ENCODE measurements around the gene MED26. TPM values are rescaled to one million over a fixed set of nuclear protein-coding genes. Genes with fewer than 3 reads are reported as not detected.

MED26 gene
- total and polyA plus RNA-seq, 2 of the 8 experiments (the other 6 are each of a cell fraction or from before 2014, with no cell fraction given) = 5.3 to 10.7 TPM

- Histone ChIP-seq H3K56ac (replicated peaks; ENCODE audit: insufficient read length, low read depth, low read length) (no peak overlapping the region), H3K18ac (ENCODE audit: extremely low read depth, low read length) (no peak overlapping the region), H3K23ac (ENCODE audit: insufficient read length) (no peak overlapping the region), H3K4ac (replicated peaks; ENCODE audit: insufficient read length, low read depth, low read length) (no peak overlapping the region), H3K36me3 (ENCODE audit: control insufficient read depth in 2 of 4, insufficient read depth in 4 of 4, low read length in 3 of 4) (peaks cover 36 to 75% (median 72%) of the 10 kb centered on the region in 4 experiments), H3K4me3 (ENCODE audit: extremely low read depth in 1 of 4, insufficient read depth in 2 of 4, low read depth in 3 of 4, low read length in 4 of 4) (no peak overlapping the region), H2AFZ (ENCODE audit: low read length) (no peak overlapping the region), H2BK12ac (ENCODE audit: low read depth, low read length) (no peak overlapping the region), H3K9ac (replicated peaks in 1 of 4; ENCODE audit: extremely low read depth in 1 of 4, low read depth in 3 of 4, low read length in 3 of 4) (no peak overlapping the region), H3K79me2 (ENCODE audit: control insufficient read depth in 1 of 2, insufficient read depth in 2 of 2, low read length in 2 of 2) (peaks cover under 1 to 18% of the 10 kb centered on the region in 2 experiments), H3K27ac (ENCODE audit: low read depth, low read length) (no peak overlapping the region), H2BK5ac (ENCODE audit: low read depth, low read length) (no peak overlapping the region; the same call in 1 of the 2 replicates), H3K4me1 (replicated peaks in 1 of 4; ENCODE audit: control insufficient read depth in 3 of 4, insufficient read depth in 4 of 4, low read length in 3 of 4) (no peaks in the 10 kb centered on the region), H3K79me1 (ENCODE audit: low read depth, low read length) (peaks cover 12% of the 10 kb centered on the region), H2AK5ac (ENCODE audit: low read depth, low read length) (no peak overlapping the region), H4K5ac (ENCODE audit: insufficient read length, low read depth, low read length) (no peak overlapping the region), H3K27me3 (replicated peaks in 1 of 4; ENCODE audit: control insufficient read depth in 3 of 4, extremely low read depth in 1 of 4, insufficient read depth in 3 of 4, low read length in 3 of 4) (no peaks in the 10 kb centered on the region), H3K23me2 (ENCODE audit: low read depth, low read length) (no peaks in the 10 kb centered on the region), H3K9me3 (ENCODE audit: insufficient read depth in 2 of 2, low read depth in 1 of 2, low read length in 1 of 2) (no peaks in the 10 kb centered on the region), H3K4me2 (ENCODE audit: insufficient read depth in 1 of 2, low read depth in 2 of 2, low read length in 2 of 2) (no peak overlapping the region), H3K14ac (ENCODE audit: insufficient read length) (no peak overlapping the region), H2BK20ac (ENCODE audit: low read length) (no peak overlapping the region), H4K8ac (ENCODE audit: extremely low read depth, insufficient read depth, low read length) (no peak overlapping the region; the same call in 1 of the 2 replicates), H4K20me1 (replicated peaks in 1 of 2; ENCODE audit: control insufficient read depth in 1 of 2, insufficient read depth in 2 of 2, low read length in 2 of 2) (peaks cover 14 to 44% of the 10 kb centered on the region in 2 experiments), H2BK120ac (replicated peaks; ENCODE audit: low read depth, low read length) (no peak overlapping the region), H2BK15ac (ENCODE audit: low read length) (no peak overlapping the region), H4K91ac (replicated peaks; ENCODE audit: insufficient read length, low read length) (no peak overlapping the region)
- POLR2A ChIA-PET (ENCODE audit: partially characterized antibody) = interaction anchor here (0.8 to 6.2 kb wide), 5 partner anchors 9 to 203 kb away, joined by 3 to 34 read pairs (median 4); partner anchors contain the start of gene CHERP
- WGBS, 2 experiments (ENCODE audit: extremely low coverage in 1 of 2, insufficient coverage in 1 of 2, insufficient read length in 1 of 2, insufficient replicate concordance in 2 of 2, low coverage in 1 of 2, low lambda C conversion rate in 2 of 2, missing lambda C conversion rate in 1 of 2) = 94% methylated on average over 42 of the region's 47 CpGs; no CpG with 5 or more reads in 1 of the 2 experiments
- CTCF ChIA-PET (ENCODE audit: partially characterized antibody) = interaction anchor here (0.8 to 3.0 kb wide), 3 partner anchors 52 to 91 kb away, joined by 3 to 10 read pairs (median 9); no protein-coding TSS in a partner anchor
- no peak for TF ChIP-seq POLR2A (IDR thresholded peaks at IDR 0.05; ENCODE audit: control extremely low read depth in 1 of 2, low read depth in 2 of 2, low read length in 2 of 2)
- no peak for TF ChIP-seq HDAC6 (IDR thresholded peaks at IDR 0.05; ENCODE audit: low read depth, low read length)
- no peak for TF ChIP-seq POLR2AphosphoS5 (IDR thresholded peaks at IDR 0.05; ENCODE audit: low read depth, low read length)
- no peak for TF ChIP-seq CEBPB (IDR thresholded peaks at IDR 0.05; ENCODE audit: low read depth, low read length)
- no peak for FAIRE-seq
- no peak for DNase-seq (ENCODE audit: low read depth in 1 of 2, low spot score in 2 of 2)
These were observed 95.4 kb downstream of the MED26 start for GRCh38 chr19:16532440-16533234.

All from H1 (cell line).